Right renal cortex interstitium (tissue), 3 donors: ENCODE results near the gene PNMA1. TPM values are rescaled to one million over a fixed set of nuclear protein-coding genes. Genes with fewer than 3 reads are reported as not detected.

Source experiments
- DNase-seq, 3 donors: peaks; one replicate each; pipeline ENCODE4 v3.0.0-alpha.2; 2013; ENCODE audit warnings: low read depth in 3 of 3, low spot score in 2 of 3
- polyA plus RNA-seq, 3 donors: library from polyadenylated mRNA; unstranded; fragments of 120-200 nt; gene quantifications; one replicate each; pipeline ENCODE4 v1.2.1, GENCODE V29; 2013; ENCODE audit not compliant: insufficient read length in 3 of 3

The PNMA1 gene, protein sequence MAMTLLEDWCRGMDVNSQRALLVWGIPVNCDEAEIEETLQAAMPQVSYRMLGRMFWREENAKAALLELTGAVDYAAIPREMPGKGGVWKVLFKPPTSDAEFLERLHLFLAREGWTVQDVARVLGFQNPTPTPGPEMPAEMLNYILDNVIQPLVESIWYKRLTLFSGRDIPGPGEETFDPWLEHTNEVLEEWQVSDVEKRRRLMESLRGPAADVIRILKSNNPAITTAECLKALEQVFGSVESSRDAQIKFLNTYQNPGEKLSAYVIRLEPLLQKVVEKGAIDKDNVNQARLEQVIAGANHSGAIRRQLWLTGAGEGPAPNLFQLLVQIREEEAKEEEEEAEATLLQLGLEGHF
- 10 to 100 TPM; 94.3 to 97.5 (median 97.2) TPM for polyA plus RNA-seq

DNA sequence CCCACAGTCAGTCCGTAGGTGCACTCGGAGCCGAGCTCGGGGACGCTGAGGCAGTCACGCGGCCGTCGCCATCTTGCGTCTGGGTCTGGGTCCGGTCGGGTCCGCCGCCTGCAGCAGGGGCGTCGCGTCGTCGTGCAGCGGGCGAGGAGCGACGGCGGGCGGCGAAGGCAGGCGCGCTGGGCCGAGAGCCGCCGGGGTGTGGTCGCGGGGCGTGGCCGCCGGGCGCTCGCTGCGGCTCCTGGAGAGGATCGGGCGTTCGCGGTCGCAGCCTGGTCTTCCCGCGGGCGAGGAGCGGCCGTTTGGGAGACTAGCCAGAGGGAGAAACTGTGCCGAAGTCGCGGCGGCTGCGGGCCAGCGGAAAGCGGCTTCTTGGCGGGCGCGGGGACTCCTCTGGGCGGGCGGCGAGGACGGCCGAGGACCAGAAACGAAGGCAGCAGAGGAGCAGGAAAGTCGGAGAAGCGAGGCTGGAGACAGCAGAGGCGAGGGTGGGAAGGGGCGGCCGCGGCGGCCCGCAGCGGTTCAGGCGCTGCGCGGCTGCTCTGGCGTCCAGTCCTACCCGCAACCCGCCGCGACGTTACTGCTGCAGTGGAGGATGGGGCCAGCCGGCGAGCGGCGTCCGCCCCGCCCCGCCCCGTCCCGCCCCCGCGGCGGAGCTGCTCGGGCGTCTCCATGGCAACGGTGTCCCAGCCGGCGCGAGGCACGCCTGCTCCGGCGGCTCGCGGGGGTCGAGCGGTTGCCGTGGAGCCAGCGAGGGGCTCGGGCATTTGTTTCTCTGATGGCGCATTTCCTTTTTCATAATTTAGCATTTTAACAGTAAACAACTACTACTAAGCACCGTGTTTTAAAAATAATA, at the start of gene PNMA1:
TSS of gene PNMA1 (minus strand) at position 582 of the 853 bp plus-strand sequence. CDS start 745 bp downstream, outside the sequence.
- peak in 1 of 3 donors; percentile 76 for DNase-seq

DNA sequence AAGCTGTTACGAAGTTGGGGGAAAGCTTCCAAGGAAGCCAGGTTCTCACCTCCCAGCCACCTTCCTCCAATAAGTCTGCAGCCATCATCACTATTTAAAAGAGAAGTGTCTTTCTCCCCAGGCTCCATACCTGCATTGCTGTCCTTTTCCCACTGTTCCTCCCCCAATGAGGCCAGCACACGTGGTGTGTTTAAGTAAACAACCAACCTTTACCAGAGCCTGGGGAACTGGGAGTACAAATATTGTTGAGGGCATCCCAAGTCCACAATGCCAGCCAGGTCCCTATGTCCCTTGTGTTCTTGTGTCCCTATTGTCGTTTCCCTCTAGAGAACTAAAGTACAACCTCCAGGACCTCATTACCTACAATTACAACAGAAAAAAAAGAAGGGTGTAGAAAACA, 49.2 kb upstream of the PNMA1 start:
- no peak for DNase-seq

DNA sequence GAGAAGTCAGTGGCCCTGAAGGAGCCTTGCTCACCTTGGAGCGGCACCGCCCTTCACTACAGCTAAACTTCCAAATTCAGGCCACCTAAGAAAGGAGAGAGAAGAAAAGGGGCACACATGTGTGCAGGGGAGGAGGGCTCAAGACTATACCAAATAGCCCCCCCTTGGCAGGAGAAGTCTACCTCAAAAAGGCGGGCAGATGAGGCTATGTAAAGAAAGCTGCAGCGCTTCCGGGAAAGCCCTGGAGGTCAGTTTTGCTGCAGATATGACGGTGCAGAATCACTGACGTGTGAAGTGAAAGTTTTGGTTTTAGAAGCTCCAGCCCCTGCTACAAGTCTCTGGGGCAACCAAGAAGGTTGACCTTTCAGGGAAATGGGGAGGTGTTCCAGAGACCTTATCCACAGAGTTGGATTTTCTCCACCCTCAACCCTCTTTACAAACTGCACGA, 48.2 kb upstream of the PNMA1 start:
- DNase-seq: no peak

DNA sequence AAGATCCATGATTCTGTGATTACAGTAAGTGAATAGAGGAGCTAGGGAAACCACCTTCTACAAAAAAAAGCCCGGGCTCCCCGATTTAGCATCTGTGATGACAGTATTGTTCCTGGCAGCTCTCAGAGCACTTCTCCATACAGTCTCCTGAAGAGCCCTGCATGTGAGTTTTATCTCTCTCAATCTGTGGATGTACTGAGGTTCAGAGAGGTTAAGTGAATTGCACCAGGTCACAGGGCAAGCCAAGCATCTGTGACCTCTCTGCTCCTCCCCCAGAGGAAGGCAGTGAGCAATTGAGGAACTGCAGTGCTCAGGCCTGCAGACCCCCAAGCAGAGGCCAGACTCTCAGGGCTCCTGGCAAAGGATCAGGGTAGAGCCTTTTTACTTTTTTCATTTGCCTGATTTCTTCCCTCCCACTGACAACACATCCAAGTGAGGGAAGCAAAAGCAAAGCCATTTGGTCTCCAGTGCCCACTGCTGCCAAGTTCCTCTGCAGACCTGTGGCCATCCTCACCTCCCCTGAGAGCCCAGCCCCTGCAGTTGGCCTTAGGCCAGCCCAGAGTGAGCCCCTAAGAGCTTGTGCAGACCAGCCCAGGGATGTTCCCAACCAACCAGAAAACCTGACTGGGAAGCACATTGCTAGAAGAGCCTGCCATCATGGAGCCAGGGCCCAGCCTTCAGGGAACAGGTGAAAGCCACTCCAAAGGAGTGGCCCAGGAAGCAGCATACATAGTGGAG, 47.6 kb upstream of the PNMA1 start:
- no peak for DNase-seq

DNA sequence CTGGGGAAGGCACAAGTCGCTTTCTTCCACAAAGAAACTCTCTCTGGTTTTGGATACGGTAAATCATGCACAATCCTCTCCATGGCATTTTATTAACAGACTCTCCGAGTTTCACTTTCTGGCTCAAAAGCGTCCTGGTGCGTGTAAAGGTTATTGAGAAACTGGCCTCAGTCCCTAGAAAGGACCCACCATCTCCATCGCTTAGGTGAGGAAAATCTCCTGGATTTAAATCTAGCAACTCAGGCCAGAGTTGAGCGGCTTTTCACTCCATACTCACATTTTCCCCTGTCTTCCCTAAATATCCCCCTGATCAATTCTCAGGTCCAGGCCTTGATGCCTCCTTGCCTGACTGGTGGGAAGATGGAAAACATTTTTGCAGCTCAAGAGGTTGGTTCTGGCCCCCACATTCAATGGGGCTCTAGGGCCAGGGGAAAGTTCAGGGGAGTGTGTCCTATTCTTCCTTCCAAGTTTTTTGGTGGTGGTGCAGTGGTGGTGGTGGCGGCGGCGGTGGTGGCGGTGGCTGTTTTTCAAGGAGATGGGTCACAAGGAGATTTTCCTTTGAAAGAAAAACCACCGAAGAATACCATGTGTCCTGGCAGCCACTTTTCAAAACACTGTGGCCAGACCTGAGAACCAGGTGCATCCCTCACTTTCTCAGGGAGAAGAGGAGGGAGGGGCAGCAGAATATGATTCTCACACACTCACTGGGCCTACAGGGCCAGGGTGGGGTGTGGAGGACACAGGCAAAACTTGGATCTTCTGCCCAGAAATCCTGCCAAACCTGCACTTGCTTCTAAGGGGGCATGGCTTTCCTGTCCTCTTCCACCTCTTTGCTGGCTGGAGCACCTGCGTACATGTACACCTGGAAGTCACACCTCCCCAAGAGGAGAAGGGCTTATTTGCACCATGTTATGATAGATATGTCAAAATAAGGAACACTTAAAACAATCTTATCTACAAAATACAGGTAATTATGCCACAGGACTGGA, 46.7 kb upstream of the PNMA1 start:
- DNase-seq: no peak

DNA sequence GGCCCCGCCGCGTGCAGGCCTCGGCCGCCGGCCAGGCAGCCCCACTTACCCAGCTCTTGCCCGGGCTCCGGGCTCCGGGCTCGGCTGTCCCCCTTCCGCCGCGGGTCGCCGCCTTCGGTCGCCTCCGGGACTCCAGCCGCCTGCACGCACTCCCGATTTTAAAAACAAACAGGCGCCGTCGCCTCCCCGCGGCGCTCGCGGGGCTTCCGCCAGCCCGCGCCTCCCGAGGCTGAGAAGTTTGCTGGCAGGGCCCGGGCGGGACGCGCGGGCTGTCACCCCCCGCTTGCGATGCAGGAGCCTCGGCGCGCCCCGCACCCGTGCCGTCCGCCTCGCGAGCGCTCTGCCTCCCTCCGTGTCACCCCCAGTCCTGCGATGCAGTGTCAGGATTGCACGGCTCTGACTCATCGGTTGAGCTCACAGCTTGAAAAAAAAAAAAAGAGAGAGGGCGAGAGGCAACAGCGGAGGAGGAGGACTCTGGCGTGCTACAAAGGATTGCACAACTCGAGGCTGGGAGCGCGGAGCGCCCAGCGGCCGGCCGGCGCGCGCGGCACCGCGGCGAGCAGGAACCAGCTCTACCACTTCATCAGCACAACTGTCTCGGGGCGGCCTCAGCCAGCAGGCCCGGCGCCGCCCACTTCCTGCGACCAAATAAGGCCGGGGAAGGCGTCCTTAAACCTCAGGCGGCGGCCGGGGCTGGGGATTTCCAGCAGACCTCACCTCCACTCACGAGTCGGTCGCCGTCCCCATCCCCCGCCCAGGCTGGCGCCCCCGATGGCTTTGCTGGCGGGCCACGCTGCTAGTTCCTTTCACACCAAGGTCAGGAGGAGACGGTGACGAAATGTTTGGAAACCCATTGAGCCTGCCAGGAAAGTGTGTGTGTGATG, 45.8 kb upstream of the PNMA1 start:
- peak; percentile 76 to 87 (median 85) for DNase-seq

DNA sequence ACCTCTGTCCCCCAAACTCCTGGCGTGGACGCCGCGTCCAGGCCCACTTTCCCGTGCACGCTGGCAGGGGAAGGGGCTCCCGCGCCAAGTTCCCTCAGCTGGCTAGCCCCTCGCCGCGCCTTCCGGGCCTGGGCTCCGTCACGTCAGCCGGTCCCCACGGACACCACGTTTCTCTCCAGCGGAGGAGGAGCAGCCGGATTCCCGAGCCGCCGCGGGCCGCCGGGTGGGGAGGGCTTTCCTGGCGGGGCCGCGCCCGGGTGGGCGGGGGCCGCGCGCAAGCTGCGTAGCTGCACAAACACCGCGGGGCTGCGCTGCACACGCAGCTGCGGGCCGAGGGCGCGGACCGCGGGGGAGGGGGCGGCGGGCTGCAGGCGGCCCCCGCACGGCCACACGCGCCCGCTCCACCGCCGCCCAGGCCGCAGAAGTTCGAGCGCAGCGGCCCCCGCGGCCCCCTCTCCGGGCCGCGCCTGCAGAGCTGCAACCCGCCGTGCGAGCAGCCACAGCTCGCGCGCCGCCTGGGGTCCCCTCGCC, 45.1 kb upstream of the PNMA1 start:
- DNase-seq: no peak

DNA sequence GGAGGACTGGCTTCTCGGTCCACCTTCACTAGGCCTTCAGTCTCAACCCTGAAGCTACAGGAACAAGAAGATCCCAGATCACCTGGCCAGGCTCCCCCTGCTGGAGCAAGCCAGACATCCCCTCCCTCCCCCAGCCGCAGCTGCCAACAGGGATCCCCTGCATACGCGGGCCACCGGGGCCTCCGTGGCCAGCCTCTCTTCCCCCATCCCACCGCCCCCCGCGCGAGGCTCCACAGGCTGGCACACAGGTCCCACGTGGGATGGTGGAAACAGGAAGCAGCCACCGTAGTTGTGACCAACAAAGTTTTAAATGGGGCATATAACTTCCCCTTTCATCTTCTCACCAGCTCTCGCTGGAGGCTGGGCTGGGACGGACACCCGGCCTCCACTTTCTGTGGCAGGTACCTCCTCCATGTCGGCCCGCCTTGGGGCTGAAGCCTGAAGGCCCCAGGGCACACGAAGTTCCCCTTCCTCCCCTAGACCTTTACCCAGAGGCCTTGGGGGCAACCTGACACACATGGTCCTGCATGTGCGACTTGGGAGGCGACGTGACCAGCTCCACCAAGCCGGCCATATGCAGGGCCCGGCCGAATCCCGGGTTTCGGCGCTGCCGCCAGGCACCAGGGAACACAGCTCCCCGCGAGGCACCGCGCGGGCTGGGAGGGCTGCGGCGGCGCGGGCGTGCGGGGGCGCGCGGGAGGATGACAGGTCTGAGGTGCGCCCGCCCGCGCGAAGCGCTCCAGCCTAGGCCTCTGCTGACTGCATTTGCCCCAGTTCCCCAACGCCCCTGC, 44.4 kb upstream of the PNMA1 start:
- DNase-seq: no peak

DNA sequence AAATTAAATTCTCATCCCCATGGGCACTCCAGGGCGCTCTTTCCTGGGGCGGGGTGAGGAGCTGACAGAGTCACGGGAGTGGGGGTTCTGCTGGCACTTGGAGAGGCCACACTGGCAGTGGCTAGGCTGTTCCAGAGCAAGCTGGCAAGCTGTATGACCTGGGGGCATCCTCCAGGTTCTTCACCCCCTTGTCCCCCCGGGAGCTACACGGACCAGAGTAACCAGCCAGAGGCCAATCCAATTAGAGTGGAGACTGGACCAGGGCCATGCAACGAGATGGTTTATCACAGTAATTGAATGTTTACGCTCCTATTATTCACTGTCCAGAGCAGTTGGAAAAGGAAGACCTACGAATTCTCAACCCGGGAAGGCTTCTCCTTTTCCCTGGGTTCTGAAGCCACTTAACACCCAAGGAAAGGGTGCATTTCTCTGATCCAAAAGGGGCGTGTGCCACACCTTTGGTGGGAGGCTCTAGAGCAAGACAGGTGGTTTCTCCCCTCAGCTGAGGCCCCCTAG, 43.8 kb upstream of the PNMA1 start:
- DNase-seq: no peak

DNA sequence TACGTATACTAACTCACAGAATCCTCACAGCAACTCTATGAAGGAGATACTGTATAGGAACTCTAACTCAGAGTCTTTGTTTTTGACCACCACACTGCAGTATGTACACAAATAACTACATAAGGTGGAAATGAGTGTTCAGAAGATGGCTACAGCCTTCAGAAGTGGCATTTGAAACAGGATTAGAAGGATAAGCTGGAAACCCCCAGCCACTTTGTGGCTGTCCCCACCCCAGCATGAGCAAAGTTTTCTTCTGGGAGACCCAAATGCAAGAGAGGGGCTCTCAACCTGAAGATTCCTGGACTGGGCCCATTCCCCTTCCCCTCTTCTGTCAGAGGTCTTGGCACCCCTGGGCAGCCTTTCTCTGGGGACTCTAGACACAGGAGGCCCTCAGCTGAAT, 43.2 kb upstream of the PNMA1 start:
- DNase-seq: no peak

DNA sequence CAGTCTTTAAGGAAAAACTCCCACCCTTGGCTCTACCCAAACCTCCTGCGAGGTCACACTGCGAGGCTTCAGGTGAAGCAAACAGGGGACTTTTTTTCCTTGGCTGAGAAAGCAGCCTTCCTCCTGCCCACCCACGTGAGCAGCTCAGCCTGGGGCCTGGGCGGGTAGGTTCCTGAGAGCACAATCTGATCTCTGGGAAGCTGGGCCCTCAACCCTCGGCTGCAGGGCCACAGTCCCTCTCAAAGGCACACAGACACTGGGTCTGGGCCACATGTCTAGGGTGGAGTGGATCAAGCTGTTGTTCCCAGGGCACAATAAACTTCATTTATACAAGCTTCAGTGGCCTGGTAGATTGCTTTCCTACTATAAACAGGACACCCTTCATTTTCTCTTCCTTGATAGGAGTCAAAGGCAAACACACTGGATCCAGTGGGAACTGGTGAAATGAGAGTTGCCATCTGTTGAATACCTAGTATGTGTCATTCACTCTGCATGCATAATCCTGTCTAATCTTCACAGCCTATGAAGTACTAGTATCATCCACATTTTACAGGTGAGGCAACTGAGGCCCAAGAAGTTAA, 41.3 kb upstream of the PNMA1 start:
- DNase-seq: no peak

DNA sequence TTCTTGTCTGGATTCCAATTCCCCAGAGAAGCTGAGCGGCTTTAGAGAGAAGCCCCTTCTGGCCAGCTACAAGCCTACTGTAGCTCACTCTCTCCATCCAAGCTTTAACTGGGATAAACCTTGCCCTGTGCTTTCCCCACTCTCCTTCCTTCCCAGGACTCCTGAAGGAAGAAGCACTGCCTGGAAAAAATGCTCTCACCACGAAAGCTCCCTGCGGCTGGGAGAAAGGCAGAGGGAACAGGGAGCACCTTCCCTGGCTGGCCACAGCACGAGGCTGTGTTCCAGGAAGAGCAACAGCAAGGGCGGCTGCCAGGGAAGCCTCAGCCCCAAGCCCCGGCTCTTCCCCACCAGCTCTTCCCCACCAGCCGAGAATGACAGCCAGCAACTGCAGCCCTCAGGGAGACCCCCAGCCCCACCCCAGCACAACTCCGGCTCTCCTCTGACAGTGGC, 40.8 kb upstream of the PNMA1 start:
- no peak for DNase-seq

DNA sequence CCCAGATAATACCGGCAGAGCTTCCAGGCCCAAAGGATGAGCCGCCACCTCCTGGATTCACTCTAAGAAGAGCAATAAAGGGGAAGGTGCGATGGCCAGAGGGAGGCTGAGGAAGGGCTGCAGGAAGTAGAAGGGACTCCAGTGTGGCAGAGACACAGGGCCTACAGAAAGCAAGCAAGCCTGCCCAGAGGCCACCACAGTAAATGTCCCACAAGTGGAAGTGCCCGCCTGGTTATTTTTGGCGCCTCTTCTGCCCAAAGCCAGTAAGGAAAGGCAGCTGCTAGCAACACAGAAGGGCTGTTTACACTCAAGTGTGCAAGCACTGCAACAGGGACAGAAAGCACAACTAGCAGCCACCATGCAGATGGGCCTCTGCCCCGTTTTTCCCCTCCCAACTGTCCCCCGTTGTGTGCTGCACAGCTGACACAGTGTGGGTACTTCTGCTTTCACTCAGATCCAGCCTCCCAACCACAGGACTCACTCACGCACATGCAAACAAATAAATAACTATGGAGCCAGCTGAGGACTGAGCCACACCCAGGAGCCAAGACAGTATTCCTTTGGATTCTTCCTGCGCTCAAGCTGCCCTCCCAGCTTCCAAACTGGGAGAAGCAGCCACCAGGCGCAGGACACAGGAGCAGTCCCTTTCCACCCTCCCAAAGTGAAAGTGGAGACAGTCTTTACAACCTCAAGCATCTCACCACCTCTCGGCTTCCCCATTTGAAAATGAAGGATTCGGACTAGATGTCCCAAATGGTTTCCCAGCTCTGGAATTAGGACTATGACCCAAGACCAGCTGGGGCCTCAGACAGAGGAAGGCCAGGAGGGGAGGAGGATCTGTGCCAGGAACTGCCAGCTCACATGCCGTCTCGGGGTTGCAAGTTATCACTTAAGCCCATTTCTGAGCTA, 40.0 kb upstream of the PNMA1 start:
- DNase-seq: no peak

DNA sequence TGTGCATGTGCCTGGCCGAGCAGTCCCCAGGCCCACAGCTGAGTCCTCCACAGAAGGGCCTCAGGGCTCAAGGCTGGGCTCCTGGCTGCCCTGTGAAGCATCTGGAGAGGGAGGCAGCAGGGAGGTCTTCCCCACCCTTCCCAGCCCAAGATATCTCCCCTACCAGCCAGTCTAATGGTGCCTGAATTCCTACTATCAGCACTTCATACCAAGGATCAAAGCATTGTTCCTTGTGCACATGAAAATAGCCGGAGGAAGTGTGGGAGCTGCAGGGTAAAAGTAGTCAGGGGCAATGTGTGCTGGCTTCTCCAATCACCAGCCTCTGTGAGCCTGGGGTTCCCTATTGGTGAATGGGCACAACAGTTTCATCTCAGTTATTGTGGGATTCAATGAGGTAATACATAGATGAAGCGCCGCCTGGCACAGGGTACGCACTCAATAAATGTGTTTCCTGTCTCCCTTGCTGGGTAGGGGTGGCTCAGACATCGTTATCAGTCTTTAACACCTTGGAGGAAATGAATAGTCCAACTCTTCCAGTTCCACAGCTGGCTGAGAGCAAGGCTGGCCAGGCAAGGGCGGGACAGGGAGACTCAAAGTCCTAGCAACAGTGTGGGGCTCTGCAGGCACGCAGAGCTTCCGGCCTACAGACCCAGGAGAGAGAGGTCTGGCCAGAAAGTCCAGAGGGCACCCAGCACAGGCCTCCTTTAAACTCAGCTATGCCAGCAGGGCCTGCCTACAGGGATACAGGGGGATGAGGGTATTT, 39.1 kb upstream of the PNMA1 start:
- no peak for DNase-seq

DNA sequence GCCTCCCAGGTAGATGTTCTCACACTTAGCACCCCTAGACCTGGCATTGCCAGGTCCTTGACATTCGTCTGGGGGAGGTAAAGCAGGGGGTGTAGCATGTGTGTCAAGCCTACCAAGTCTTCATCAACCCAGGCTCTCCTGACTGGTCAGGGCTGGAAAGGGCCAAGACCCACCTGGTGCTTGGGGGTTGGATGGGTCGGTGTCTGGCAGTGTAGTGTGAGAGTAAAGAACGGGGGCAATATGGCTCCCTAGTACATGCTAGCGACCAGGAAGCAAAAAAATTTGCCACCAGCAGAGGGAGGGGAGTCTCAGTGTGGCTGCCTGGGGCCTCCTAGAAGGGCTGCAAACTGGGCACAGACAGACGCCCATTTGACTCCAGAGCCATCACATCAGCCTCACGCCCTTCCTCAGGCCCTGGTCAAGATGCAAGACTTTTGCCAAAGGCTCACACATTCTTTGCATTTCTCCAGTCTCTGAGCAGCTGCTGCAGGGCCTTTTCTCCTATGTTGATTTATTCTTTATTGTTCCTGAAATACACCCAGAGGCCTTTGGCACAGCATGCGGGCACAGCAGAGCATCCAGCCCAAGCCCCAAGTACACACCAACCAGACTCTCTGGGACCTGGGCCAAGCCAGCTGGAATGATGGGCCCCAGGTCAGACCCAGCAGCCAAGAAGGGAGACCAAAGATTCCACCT, 38.3 kb upstream of the PNMA1 start:
- no peak for DNase-seq
